ENCODE data around the gene PF4V1.

GRCh38 chr4:73883306-73883705 is 30.2 kb downstream of the PF4V1 start:
- TF ChIP-seq CTCF (conservative IDR thresholded peaks at IDR 0.05): no peak
- no peak for TF ChIP-seq ZFX (IDR thresholded peaks at IDR 0.05)

All from C4-2B (cell line).